GM12864 (cell line): ENCODE data around the gene NFIX.

Experiments used
- DNase-seq: peaks from one replicate; pipeline ENCODE4 v3.0.0-alpha.2; 2011; ENCODE audit warnings: low read depth
- H3K4me3 ChIP-seq: 2 replicates; pipeline ENCODE4 v1.5.1; 2011; ENCODE audit warnings: mild to moderate bottlenecking, low read depth, low read length, control low read depth
- TF ChIP-seq, protein P1 (sequence below): IDR thresholded peaks from 2 replicates; pipeline ENCODE4 v1.5.1; 2011; ENCODE audit warnings: low read depth, mild to moderate bottlenecking, moderate library complexity, low read length, control low read depth, inconsistent platforms; ENCODE audit errors: missing control alignments

The NFIX gene

DNA sequence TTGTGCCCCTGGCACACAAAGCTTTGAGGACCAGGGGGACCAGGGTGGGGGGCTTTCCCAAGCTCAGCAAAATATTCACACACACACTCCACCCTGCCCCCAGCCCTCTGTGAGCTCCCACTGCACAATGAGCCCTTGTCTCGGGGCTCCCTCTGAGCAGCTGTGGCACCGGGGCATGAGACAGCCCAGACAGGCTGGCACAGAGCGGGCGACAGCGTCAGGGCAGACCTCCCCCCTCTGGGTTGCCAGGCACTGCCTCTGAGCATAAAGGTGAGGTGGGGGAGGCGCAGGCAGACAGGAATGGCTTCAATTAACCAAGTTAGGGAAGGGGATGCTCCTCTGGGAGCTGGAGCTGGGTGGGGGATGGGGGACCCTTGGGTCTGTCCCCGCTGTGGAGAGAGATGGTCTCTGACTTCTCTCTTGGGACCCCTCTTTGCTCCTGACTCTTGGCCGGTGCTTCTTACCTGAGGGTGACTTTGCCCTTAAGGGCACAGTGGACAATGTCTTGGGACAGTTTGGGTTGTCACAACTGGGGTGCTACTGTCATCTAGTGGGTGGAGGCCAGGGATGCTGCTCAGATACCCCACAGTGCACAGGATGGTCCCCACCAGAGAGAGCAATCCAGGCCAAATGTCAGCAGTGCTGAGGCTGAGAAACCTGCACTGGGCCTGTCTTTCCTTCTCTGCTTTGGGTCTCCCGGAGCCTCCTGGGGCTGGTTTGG is 77.1 kb downstream of the NFIX start:
- no peak for DNase-seq
- TF ChIP-seq, protein P1, sequence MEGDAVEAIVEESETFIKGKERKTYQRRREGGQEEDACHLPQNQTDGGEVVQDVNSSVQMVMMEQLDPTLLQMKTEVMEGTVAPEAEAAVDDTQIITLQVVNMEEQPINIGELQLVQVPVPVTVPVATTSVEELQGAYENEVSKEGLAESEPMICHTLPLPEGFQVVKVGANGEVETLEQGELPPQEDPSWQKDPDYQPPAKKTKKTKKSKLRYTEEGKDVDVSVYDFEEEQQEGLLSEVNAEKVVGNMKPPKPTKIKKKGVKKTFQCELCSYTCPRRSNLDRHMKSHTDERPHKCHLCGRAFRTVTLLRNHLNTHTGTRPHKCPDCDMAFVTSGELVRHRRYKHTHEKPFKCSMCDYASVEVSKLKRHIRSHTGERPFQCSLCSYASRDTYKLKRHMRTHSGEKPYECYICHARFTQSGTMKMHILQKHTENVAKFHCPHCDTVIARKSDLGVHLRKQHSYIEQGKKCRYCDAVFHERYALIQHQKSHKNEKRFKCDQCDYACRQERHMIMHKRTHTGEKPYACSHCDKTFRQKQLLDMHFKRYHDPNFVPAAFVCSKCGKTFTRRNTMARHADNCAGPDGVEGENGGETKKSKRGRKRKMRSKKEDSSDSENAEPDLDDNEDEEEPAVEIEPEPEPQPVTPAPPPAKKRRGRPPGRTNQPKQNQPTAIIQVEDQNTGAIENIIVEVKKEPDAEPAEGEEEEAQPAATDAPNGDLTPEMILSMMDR = no peak
- H3K4me3 ChIP-seq = no peak overlapping the region

GRCh38 chr19:13073263-13073662 is 78.0 kb downstream of the NFIX start:
- H3K4me3 ChIP-seq = no peak overlapping the region
- DNase-seq = no peak
- TF ChIP-seq, protein P1 = no peak

DNA sequence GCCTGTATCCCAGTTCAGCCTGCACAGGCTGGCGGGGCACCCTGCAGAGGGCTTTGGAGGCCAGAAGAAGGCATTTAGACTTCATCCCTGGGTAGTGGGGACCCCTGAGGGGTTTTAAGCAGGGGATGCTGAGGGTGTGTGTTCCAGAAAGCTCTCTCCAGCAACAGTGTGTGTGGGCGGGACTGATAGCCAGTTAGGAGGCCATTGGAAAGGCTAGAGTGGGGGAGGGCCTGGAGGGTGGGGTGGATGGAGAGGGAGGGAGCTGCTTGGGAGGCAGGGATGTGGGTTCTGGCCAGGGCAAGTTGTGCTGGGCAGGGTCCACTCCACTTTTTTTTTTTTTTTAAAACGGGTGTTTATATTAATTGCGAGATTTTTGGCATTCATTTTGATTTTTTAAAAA is 79.1 kb downstream of the NFIX start:
- TF ChIP-seq, protein P1 = no peak
- no peak for DNase-seq
- H3K4me3 ChIP-seq = no peak overlapping the region

GRCh38 chr19:13076320-13076719 is 81.0 kb downstream of the NFIX start:
- H3K4me3 ChIP-seq = no peak overlapping the region
- TF ChIP-seq, protein P1 = no peak
- DNase-seq = no peak

DNA sequence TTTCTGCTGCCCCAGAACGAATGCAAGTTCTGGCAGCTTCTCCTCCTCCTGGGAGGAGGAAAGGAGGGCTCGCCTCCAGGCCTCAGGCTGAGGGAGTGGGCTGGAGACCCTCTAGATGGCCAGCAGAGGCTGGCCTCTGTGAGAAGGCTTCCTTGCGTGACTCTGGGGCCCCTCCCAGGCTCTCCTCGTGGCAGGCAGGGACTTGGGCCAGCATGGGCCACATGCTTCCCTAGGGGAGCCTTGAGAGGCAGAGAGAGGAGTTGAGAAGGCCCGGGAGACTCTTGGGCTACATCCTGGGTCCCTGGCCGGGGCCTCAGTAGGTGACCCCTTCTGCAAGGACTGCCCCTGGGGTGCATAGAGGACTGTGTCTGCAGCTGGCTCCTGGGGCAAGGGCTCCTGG is 81.5 kb downstream of the NFIX start:
- no peak overlapping the region for H3K4me3 ChIP-seq
- no peak for DNase-seq
- TF ChIP-seq, protein P1 = no peak

- no peak for DNase-seq
- TF ChIP-seq, protein P1 = no peak
- H3K4me3 ChIP-seq = no peak overlapping the region
These were observed 82.0 kb downstream of the NFIX start for GRCh38 chr19:13077240-13077639.

DNA sequence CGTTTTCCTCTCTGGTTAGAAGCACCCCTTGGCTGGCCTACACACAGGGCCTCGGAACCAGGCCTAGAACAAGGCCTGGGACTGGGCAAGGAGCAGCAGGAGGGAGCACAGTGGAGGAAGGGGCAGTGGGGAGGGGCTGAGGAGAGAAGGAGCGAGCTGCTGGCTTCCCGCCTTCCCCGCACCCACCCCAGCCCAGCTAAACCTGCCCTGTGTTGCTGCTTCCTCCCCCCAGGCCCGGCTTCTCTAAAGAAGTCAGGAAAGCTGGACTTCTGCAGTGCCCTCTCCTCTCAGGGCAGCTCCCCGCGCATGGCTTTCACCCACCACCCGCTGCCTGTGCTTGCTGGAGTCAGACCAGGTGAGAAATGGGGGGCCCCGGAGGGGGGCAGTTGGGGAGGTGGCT is 83.1 kb downstream of the NFIX start:
- no peak overlapping the region for H3K4me3 ChIP-seq
- DNase-seq = no peak
- TF ChIP-seq, protein P1 = no peak
